ENCODE data around the gene GPR107. TPM values are rescaled to one million over a fixed set of nuclear protein-coding genes. Genes with fewer than 3 reads are reported as not detected.
A peak's percentile ranks its signal among the peaks of the same experiment; 100 is the strongest.

Gene GPR107
- total RNA-seq, 1 experiment from 2014 or later: 33.2 TPM

DNA sequence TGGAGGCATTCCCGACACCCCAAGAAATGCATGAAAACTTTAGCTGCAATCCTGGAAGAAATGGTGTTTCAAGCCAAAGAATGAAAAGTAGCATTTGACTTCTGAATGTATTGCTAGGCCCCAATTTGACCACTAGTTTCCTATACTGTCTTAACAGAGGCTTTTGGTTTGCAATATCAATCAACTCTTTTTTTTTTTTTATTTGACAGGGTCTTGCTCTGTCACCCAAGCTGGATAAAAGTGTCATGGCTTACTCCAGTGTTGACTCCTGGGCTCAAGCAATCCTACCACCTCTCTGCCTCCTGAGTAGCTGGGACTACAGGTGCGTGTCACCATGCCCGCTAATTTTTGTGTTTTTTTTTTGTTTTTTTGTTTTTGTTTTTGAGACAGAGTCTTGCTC, 3.2 kb upstream of the GPR107 start (continued):
- TF ChIP-seq, protein P1, sequence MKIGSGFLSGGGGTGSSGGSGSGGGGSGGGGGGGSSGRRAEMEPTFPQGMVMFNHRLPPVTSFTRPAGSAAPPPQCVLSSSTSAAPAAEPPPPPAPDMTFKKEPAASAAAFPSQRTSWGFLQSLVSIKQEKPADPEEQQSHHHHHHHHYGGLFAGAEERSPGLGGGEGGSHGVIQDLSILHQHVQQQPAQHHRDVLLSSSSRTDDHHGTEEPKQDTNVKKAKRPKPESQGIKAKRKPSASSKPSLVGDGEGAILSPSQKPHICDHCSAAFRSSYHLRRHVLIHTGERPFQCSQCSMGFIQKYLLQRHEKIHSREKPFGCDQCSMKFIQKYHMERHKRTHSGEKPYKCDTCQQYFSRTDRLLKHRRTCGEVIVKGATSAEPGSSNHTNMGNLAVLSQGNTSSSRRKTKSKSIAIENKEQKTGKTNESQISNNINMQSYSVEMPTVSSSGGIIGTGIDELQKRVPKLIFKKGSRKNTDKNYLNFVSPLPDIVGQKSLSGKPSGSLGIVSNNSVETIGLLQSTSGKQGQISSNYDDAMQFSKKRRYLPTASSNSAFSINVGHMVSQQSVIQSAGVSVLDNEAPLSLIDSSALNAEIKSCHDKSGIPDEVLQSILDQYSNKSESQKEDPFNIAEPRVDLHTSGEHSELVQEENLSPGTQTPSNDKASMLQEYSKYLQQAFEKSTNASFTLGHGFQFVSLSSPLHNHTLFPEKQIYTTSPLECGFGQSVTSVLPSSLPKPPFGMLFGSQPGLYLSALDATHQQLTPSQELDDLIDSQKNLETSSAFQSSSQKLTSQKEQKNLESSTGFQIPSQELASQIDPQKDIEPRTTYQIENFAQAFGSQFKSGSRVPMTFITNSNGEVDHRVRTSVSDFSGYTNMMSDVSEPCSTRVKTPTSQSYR (CRISPR knock-in tag; IDR thresholded peaks at IDR 0.05): no peak
- TF ChIP-seq ZNF671 (CRISPR knock-in tag; IDR thresholded peaks at IDR 0.05) (no peak), SMAD3 (CRISPR knock-in tag; IDR thresholded peaks at IDR 0.05; ENCODE audit: borderline replicate concordance) (no peak), NFYB (CRISPR knock-in tag; conservative IDR thresholded peaks at IDR 0.05; ENCODE audit: low read depth) (no peak)
- TF ChIP-seq, protein P2, sequence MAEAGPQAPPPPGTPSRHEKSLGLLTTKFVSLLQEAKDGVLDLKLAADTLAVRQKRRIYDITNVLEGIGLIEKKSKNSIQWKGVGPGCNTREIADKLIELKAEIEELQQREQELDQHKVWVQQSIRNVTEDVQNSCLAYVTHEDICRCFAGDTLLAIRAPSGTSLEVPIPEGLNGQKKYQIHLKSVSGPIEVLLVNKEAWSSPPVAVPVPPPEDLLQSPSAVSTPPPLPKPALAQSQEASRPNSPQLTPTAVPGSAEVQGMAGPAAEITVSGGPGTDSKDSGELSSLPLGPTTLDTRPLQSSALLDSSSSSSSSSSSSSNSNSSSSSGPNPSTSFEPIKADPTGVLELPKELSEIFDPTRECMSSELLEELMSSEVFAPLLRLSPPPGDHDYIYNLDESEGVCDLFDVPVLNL (CRISPR knock-in tag; IDR thresholded peaks at IDR 0.05; ENCODE audit: borderline replicate concordance, low read depth): no peak
- TF ChIP-seq, protein P3, sequence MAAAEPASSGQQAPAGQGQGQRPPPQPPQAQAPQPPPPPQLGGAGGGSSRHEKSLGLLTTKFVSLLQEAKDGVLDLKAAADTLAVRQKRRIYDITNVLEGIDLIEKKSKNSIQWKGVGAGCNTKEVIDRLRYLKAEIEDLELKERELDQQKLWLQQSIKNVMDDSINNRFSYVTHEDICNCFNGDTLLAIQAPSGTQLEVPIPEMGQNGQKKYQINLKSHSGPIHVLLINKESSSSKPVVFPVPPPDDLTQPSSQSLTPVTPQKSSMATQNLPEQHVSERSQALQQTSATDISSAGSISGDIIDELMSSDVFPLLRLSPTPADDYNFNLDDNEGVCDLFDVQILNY (CRISPR knock-in tag; IDR thresholded peaks at IDR 0.05): no peak

DNA sequence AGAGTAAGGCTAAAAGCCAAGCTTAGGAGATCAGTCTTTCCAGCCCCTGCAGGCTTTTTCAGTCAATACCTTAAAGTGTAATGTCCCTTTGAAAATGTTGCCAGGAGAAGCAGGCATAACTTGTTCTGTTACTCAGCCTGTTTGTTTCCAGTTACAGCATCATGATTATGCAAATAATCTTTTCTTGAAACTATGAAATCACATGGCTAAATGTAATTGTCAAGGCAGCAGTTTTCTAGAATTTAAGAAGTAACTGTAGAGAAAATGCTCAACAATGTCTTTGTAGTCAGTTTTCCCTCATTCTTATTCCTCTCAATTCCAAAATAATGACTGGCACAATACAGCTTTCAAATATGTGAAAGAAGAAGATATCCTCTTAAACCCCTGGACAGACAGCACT, 1.9 kb upstream of the GPR107 start:
- Mint-ChIP-seq H3K27me3 (ENCODE audit: low read depth) (no peaks in the 10 kb centered on the region), H3K27ac (no peak overlapping the region), H3K36me3 (no peaks in the 10 kb centered on the region), H3K4me1 (peaks cover 34% of the 10 kb centered on the region), H3K9me3 (no peaks in the 10 kb centered on the region), H3K4me3 (peak overlapping the region; percentile 92)
- no peak for ATAC-seq
- ChIA-PET POLR2A (no interaction called here), CTCF (no interaction called here)
- no peak for DNase-seq (ENCODE audit: low spot score)
- TF ChIP-seq ZNF232 (CRISPR knock-in tag; IDR thresholded peaks at IDR 0.05): no peak
- no peak for TF ChIP-seq NFYB (CRISPR knock-in tag; conservative IDR thresholded peaks at IDR 0.05; ENCODE audit: low read depth)

DNA sequence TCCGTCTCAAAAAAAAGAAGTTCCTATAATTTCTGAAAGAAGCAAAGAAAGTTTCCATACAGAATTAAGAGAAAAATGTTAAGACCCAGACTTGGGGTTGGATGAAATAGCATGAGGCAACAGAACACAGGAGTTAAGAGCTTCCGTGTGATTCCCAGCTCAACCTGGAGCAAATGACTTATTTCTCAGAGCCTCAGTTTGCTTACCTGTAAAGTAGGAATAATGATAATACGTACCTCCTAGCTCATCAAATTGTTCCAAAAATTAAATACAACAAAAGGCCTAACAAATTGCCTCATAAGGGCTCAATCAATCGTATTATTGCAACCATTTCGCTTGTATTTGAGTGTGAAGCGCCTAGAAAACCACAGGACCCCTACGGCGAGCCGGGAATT, 600 bp upstream of the GPR107 start:
- ChIA-PET CTCF (interaction anchor here (0.7 to 1.8 kb wide), 9 partner anchors 10 to 380 kb away, joined by 3 to 5 read pairs (median 4); partner anchors contain the start of gene FNBP1), POLR2A (interaction anchor here (0.7 to 1.0 kb wide), 2 partner anchors 9 to 218 kb away, joined by 4 read pairs; no protein-coding TSS in a partner anchor)
- H3K9me3 Mint-ChIP-seq: no peaks in the 10 kb centered on the region
- ATAC-seq: no peak
- H3K4me1 Mint-ChIP-seq: peaks cover 34% of the 10 kb centered on the region
- no peak for DNase-seq (ENCODE audit: low spot score)
- peak overlapping the region; percentile 92 for H3K4me3 Mint-ChIP-seq
- H3K36me3 Mint-ChIP-seq: no peaks in the 10 kb centered on the region
- H3K27me3 Mint-ChIP-seq (ENCODE audit: low read depth): no peaks in the 10 kb centered on the region
- peak overlapping the region; percentile 68 for H3K27ac Mint-ChIP-seq
- TF ChIP-seq, protein P4, sequence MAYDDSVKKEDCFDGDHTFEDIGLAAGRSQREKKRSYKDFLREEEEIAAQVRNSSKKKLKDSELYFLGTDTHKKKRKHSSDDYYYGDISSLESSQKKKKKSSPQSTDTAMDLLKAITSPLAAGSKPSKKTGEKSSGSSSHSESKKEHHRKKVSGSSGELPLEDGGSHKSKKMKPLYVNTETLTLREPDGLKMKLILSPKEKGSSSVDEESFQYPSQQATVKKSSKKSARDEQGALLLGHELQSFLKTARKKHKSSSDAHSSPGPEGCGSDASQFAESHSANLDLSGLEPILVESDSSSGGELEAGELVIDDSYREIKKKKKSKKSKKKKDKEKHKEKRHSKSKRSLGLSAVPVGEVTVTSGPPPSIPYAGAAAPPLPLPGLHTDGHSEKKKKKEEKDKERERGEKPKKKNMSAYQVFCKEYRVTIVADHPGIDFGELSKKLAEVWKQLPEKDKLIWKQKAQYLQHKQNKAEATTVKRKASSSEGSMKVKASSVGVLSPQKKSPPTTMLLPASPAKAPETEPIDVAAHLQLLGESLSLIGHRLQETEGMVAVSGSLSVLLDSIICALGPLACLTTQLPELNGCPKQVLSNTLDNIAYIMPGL (CRISPR knock-in tag; IDR thresholded peaks at IDR 0.05): no peak
- TF ChIP-seq, protein P5, sequence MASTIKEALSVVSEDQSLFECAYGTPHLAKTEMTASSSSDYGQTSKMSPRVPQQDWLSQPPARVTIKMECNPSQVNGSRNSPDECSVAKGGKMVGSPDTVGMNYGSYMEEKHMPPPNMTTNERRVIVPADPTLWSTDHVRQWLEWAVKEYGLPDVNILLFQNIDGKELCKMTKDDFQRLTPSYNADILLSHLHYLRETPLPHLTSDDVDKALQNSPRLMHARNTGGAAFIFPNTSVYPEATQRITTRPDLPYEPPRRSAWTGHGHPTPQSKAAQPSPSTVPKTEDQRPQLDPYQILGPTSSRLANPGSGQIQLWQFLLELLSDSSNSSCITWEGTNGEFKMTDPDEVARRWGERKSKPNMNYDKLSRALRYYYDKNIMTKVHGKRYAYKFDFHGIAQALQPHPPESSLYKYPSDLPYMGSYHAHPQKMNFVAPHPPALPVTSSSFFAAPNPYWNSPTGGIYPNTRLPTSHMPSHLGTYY (CRISPR knock-in tag; IDR thresholded peaks at IDR 0.05): no peak
- TF ChIP-seq, protein P6, sequence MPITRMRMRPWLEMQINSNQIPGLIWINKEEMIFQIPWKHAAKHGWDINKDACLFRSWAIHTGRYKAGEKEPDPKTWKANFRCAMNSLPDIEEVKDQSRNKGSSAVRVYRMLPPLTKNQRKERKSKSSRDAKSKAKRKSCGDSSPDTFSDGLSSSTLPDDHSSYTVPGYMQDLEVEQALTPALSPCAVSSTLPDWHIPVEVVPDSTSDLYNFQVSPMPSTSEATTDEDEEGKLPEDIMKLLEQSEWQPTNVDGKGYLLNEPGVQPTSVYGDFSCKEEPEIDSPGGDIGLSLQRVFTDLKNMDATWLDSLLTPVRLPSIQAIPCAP (CRISPR knock-in tag; IDR thresholded peaks at IDR 0.05): no peak
- TF ChIP-seq, protein P7, sequence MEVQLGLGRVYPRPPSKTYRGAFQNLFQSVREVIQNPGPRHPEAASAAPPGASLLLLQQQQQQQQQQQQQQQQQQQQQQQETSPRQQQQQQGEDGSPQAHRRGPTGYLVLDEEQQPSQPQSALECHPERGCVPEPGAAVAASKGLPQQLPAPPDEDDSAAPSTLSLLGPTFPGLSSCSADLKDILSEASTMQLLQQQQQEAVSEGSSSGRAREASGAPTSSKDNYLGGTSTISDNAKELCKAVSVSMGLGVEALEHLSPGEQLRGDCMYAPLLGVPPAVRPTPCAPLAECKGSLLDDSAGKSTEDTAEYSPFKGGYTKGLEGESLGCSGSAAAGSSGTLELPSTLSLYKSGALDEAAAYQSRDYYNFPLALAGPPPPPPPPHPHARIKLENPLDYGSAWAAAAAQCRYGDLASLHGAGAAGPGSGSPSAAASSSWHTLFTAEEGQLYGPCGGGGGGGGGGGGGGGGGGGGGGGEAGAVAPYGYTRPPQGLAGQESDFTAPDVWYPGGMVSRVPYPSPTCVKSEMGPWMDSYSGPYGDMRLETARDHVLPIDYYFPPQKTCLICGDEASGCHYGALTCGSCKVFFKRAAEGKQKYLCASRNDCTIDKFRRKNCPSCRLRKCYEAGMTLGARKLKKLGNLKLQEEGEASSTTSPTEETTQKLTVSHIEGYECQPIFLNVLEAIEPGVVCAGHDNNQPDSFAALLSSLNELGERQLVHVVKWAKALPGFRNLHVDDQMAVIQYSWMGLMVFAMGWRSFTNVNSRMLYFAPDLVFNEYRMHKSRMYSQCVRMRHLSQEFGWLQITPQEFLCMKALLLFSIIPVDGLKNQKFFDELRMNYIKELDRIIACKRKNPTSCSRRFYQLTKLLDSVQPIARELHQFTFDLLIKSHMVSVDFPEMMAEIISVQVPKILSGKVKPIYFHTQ (CRISPR knock-in tag; IDR thresholded peaks at IDR 0.05): no peak
- TF ChIP-seq ZNF423 (CRISPR knock-in tag; IDR thresholded peaks at IDR 0.05) (no peak), JAZF1 (CRISPR knock-in tag; IDR thresholded peaks at IDR 0.05) (no peak), KAT7 (CRISPR knock-in tag; IDR thresholded peaks at IDR 0.05; ENCODE audit: borderline replicate concordance) (no peak), SP1 (CRISPR knock-in tag; conservative IDR thresholded peaks at IDR 0.05) (no peak)
- TF ChIP-seq, protein P8, sequence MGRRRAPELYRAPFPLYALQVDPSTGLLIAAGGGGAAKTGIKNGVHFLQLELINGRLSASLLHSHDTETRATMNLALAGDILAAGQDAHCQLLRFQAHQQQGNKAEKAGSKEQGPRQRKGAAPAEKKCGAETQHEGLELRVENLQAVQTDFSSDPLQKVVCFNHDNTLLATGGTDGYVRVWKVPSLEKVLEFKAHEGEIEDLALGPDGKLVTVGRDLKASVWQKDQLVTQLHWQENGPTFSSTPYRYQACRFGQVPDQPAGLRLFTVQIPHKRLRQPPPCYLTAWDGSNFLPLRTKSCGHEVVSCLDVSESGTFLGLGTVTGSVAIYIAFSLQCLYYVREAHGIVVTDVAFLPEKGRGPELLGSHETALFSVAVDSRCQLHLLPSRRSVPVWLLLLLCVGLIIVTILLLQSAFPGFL (CRISPR knock-in tag; IDR thresholded peaks at IDR 0.05; ENCODE audit: borderline replicate concordance): no peak

All from WTC11 (cell line).